HG03460 (cell line): ENCODE measurements around the gene ABCC1.
"Not testable (repeated sequence)": the region's sequence is repeated elsewhere in the genome, so short reads cannot be mapped to it uniquely, and the experiment has no call there.

Experiments
- ATAC-seq: cut with Tn5 transposase; IDR thresholded peaks from one replicate; pipeline ENCODE4 v1.9.1; 2021; ENCODE audit not compliant: unreplicated experiment

ABCC1 gene

DNA sequence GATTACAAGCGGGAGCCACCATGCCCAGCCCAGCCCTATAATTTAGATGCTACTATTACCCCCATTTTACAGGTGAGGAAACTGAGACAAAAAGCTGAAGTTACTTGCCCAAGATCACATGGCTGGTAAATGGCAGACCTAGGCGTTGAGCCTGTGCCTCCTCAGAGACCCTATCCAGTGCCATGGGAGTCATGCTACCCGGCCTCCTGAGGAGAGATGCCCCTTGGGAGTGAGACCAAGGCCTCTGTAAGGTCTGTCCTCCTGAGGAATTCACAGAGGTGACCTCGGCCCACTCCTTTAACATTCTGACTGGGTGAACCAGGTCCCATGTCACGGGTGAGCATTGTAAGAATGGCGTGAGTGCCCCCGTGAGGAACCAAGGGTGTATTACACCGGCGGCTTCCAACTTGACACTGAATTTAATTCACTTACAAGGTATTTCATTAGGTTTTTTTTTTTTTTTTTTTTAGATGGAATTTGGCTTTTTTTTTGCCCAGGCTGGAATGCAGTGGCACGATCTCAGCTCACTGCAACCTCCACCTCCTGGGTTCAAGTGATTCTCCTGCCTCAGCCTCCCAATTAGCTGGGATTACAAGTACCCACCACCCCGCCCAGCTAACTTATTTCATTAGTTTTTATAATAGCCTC lies 178.2 kb downstream of the ABCC1 start:
- ATAC-seq: no peak

DNA sequence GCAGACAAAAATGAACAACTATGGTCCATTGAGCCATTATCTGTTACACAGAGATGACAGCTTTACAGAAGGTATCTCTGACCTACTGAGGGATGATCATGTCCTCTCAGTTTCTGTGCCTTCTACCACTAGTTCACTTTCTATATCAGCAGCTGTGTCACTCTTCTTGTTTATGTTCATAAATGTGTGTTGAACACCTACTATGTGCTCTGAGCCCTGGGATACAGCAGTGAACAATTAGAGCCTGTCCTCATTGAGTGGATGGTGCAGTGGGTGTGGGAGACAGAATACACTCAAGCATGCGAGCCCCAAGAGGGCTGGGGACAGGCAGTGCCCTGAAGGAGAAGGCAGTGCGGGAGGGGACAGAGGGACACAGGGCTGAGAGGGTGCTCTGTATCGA lies 181.8 kb downstream of the ABCC1 start:
- no peak for ATAC-seq

DNA sequence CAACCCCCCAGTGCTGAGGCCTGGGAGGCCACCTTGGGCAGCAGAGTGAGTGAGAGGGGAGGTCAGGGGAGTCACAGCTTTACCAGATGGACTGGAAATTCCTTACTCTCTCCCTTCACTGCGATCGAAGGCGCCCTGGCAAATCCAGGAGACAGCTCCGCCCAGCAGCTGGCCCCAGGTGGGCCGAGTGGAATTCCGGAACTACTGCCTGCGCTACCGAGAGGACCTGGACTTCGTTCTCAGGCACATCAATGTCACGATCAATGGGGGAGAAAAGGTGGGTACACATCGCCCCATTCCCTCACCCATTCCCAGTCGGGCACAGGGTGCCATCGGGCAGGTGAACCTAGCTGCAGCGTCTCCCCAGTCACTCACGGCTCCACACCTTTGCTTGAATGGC lies 182.2 kb downstream of the ABCC1 start:
- no peak for ATAC-seq

DNA sequence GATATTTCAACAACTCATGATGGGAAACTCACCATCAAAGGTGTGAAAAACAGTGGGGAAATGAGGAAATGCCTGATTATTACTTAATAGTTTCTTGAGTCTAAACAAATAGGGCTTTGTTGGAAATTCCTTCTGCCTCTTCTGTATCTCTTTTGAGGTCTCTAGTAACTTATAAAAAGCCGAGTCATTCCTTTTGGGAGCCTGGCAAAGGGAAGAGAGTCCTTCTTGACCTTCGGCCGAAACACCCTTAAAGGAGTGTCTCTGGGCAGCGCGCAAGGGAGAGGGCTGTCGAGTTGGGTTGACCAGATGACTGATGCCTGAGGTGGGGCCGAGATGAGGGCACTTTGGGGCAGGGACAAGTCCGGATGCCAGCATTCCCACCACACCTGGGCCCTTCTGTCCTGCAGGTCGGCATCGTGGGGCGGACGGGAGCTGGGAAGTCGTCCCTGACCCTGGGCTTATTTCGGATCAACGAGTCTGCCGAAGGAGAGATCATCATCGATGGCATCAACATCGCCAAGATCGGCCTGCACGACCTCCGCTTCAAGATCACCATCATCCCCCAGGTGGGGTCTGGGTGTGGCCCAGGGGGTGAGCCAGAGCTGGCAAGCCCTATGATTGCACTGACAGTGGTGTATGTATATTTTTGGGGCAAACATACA lies 184.7 kb downstream of the ABCC1 start:
- no peak for ATAC-seq

DNA sequence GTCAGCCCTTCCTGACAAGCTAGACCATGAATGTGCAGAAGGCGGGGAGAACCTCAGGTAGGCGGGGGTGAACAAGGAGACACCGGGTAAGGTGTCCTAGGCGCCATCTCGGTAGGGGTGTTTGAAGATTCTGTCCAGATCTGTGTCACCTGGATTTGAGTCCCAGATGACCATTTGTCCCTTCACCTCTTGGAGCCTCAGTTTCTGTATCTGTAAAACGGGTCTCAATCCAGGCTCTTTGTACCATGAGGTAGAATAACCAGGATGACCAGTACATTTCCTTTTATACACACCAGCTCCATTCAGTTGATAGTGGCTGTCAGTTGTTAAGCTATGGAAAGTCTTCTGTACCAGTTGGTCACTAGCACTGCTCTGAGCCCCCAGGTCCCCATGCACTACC lies 187.2 kb downstream of the ABCC1 start:
- no peak for ATAC-seq

DNA sequence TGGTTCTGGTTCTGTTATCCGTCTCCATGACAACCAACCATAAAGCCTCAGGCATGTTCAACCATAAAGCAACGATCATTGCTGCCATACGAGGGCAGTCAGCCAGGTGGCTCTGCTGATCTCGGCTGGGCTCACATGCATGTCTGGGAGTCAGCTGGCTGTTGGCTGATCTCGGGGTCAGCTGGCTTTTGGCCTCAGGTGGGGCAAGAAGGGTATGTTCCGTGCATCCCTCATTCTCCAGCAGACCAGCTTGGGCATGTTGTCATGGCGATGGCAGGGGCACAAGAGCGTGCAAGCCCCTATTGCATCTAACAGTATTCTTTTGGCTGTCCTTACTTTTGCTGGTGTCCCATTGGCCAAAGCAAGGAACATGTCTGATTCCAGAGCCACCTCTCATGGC lies 187.7 kb downstream of the ABCC1 start:
- ATAC-seq: no peak

DNA sequence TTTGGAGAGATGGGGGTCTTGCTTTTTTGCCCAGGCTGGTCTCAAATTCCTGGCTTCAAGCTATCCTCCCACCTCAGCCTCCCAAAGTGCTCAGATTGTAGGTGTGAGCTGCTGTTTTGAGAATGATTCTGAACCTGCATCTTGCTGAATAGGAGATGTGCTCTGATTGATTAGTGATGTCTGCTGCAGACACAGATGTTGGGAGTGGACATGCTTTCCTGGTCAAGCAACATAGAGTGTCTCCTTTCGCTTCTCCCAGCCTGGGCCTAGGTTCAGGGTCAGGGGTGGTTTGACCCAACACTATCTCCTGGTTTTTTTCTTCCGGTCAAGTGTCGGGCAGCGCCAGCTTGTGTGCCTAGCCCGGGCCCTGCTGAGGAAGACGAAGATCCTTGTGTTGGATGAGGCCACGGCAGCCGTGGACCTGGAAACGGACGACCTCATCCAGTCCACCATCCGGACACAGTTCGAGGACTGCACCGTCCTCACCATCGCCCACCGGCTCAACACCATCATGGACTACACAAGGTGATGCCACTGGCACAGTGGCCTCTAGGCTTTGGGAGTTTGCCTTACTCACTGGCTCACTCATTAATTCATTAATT lies 188.7 kb downstream of the ABCC1 start:
- ATAC-seq: no peak

DNA sequence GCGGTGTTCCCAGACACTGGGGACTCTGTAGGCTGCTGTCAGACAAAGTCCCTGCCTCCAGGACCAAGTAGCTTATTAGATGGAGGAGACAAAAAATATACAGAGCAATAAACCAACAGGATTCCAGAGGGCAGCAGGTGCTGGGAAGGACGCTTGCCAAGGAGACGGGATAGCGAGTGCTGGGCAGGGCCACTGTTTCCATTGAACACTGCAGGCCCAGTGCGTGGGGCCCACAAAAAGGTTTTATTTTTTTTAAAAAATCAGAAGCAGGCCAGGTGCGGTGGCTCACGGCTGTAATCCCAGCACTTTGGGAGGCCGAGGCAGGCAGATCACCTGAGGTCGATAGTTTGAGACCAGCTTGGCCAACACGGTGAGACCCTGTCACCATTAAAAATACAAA lies 189.6 kb downstream of the ABCC1 start:
- ATAC-seq: no peak

DNA sequence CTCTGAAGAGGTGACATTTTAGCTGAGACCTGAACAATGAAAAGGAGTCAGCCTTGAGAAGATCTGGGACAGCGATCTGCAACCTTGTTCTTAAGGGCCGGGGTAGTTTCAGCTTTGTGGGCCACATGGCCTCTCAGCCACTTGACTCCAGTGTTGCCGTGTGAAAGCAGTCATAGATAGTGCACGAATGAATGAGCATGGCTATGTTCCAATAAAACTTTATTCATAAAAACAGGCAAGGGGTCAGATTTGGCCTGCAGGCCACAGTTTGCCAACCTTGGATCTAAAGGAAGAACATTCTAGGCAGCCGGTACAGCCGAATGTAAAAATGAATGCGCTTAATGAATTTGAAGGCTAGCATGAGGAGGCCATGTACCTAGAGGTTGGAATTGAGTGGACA lies 190.4 kb downstream of the ABCC1 start:
- ATAC-seq: no peak

DNA sequence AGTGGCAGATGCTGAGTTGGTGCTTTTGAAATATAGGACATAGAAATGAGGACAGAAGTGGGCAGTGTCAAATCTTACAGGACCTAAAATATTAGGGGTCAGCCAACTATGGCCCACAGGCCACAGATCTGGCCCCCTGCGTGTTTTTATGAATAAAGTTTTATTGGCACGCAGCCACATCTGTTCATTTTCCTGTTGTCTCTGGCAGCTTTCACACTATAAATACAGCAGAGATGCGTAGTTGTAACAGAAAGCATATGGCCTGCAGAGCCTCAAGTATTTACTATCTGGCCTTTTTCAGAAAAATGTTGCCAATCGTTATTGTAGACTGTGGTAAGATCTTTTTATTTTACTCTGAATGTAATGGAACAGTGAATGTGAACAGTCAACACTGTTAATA lies 191.1 kb downstream of the ABCC1 start:
- no peak for ATAC-seq

DNA sequence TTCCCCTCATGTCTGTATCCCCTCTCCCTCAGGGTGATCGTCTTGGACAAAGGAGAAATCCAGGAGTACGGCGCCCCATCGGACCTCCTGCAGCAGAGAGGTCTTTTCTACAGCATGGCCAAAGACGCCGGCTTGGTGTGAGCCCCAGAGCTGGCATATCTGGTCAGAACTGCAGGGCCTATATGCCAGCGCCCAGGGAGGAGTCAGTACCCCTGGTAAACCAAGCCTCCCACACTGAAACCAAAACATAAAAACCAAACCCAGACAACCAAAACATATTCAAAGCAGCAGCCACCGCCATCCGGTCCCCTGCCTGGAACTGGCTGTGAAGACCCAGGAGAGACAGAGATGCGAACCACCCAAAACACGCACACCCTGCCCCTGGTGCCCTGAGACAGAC lies 191.7 kb downstream of the ABCC1 start:
- ATAC-seq: no peak

DNA sequence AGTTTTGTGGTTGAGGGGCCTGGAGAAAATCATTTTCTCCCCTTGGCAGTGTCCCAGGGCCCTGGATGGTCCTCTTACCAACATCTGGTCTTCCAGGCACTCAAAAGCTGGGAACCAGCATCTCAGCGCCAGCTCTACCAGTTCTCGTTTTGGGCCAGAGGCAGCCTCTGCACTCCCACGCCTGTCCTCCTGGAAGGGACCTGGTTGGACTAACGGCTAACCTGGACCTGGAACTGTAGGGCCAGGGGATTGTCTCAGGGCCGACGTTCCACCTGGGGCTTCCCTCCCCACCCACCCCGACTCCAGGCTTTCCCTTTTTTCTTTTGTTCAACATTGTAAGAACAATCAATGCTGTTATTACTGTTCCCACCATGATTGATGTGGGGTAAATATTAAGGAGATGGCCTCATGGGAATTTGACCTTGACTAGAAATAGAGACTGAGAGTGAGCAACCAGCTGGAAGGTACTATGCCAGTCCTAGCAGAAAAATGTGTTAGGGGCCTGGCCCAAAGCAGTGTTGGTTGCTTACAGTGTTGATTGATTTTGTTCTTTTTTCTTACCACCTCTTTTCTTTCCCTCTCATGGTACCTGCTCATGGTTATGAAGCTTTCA lies 192.5 kb downstream of the ABCC1 start:
- no peak for ATAC-seq

DNA sequence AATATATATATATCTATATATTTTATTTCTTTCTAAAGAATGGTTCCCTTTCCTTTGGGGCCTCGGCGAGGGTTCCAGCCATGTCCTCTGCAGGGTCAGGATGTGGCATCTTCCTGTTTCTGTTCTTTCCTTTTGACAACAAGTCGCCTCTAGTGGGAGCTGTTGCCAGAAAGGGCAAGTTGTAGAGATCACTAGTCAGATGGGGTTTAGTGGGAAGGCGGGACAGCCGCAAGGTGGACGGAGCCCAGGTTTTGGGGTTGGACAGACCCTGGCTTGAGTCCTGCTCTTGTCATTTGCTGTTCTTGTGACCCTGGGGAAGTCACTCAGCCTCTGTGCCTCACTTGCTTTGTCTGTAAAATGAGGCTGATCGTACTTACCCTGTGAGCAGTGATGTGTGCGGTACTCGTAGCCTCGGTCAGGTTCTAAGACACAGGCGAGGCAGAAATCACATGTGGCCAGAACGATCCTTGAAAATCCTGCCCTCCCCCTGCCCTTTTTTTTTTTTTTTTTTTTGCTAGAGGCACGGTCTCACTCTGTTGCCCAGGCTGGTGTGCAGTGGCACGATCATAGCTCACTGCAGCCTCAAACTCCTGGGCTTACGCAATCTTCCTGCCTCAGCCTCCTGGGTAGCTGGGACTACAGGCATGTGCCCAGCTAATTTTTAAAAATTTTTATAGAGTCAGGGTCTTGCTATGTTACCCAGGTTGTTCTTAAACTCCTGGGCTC lies 193.8 kb downstream of the ABCC1 start:
- ATAC-seq: no peak

DNA sequence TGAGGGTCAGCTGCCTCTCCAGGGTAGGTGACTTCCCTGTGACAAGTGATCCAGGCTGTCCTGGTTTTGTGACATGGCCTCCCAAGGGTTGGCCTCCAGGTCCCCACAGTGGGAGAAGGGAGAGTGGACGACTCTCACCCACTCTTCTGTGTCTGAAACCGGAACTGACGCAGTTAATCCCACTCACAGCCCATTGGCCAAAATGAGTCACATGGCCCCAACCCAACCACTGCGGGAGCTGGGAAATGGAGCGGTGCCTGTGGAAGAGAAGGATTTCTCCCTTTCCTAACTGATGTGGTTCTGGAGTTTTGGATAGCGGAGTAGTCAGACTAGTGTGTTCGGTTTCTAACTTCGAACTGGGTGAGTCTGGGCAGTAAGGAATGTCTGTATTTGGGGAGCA lies 194.5 kb downstream of the ABCC1 start:
- ATAC-seq: no peak

DNA sequence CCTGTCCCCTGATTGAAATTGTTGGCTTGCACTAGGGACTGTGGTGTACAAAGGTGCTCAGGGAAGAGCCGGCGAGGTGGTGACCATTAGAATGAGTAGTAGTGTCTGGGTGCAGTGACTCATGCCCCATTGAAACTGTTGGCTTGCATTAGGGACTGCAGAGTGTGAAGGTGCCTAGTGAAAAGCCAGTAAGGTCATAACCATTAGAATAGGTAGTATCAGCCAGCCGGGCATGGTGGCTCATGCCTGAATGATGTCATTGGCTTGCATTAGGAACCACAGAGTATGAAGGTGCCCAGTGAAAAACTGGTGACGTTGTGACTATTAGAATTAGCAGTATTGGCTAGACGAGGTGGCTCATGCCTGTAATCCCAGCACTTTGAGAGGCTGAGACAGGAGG lies 195.0 kb downstream of the ABCC1 start:
- no peak for ATAC-seq

DNA sequence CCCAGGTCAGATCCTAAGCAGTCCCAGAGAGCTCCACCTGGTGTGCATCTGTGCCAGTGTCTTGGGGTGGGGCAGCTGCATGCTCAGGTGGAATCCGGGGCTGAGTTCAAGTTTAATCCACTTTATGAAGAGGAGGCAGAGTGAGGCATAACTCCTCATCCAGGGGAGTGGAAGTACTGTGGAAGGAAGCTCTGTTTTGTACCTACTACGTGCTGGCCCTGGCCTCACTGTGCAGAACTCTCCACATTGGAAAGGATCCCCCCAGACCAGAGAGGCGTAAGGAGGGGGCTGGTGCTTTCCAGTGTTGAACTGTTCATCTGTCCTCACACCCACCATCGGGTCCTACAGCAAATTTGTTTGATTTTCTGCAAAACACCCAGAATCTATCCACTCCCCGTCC lies 195.9 kb downstream of the ABCC1 start:
- no peak for ATAC-seq

DNA sequence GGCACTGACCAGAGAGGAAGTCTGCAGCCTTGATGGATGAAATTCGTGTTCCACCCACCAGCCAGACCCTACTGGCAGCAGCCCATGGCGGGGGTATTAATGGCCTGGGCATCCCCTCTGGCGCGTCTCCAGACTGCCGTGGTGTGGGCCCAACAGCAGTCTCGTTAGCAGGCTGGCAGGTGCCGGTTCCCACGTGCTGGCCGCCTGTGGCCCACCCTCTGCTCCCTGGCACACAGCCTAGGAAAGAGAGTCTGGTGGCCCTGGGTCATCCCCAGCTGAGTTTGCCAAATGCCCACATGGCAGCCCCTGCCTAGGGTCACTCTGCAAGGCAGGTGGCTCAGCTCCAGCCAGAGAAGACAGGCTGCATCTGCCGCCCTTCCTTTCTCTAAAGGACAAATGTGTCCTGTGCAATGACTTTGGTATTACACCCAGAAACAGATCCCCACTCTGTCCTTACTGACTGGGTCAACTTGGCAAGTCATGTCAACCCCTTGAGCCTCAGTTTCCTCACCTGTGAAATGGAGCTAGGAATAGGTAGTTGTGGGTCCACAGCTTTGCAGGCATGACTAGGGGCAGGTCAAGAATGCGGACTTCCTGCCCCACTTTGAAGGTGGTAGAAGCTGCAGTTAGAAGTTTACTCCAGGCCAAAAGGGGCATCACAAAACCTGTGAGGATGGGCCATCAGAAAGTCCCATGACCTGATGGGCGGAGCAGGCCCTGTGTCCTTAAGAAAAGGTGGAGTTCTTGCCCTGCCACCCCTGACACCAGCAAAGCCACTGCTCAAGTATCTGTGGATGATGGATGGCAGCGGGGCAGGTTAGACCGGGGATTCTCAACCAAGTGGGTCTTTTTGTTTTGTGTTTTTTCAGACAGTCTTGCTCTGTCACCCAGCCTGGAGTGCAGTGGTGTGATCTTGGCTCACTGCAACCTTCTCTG lies 197.2 kb downstream of the ABCC1 start:
- ATAC-seq: no peak

DNA sequence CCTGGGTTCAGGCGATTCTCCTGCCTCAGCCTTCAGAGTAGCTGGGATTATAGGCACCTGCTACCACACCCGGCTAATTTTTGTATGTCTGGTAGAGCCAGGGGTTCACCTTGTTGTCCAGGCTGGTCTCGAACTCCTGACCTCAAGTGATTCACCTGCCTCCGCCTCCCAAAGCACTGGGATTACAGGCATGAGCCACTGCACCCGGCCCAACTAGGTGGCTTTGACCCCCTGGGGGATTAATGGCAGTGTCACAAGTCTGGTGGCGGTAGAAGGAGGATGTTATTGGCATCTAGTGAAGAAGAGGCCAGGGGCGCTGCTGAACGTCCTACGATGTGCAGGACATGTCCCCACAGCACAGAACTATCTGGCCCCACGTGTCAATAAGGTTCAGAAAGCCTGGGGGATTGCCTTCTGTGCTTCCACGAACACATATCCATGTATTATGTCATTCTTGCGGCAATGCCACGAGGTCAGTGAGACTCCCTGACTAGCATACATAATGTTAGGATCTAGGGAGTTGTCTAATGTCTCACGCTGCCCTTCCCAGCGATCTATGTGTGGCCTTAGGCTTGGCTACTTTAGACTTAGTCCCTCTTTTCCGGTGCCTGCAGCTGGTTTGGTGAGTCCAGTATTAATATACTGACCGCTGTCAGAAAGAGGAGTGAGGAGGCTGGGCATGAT lies 198.0 kb downstream of the ABCC1 start:
- ATAC-seq: no peak

DNA sequence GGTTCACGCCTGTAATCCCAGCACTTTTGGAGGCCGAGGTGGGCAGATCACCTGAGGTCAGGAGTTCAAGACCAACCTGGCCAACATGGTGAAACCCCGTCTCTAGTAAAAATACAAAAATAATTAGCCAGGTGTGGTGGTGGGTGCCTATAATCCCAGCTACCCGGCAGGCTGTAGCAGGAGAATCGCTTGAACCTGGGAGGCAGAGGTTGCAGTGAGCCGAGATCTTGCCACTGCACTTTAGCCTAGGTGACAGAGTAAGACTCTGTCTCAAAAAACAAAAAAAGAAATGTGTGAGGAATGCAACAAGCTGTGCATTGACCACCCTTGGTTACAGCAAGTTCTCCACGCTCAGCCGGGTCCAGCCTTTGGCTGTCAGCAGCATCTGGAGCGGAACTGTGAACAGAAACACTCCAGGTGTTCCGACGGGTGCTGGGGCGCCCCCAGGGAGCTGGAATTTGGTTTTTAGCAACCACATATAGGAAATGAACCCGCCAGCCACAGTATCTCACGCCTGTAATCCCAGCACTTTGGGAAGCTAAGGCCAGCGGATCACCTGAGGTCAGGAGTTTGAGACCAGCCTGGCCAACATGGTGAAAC lies 198.7 kb downstream of the ABCC1 start:
- ATAC-seq: not testable (repeated sequence)

DNA sequence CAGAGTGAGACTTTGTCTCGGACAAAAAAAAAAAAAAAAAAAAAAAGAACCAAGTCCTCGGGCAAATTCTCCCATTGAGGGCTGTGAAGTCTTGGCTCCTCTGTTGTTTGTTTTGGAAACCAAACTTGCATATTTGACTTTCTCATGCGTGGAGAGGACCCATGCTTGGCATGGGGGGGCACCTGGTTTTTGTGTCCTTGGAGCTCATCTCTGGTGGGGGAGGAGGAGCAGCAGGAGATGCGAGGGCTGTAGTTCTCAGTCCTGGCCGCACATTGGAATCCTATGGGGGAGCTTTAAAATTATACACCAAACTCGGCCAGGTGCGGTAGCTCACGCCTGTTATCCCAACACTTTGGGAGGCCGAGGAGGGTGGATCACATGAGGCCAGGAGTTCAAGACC lies 199.3 kb downstream of the ABCC1 start:
- ATAC-seq: no peak
